ENCODE results near the gene PALMD.

PALMD gene

GRCh38 chr1:99662539-99663080 lies 16.7 kb downstream of the PALMD start:
- no peak for ATAC-seq

- no peak for ATAC-seq
Observed at GRCh38 chr1:99663501-99663900, 17.6 kb downstream of the PALMD start.

- ATAC-seq: no peak
Observed at GRCh38 chr1:99665212-99665611, 19.3 kb downstream of the PALMD start.

GRCh38 chr1:99669376-99669775 lies 23.5 kb downstream of the PALMD start:
- no peak for ATAC-seq

- ATAC-seq: no peak
Observed at GRCh38 chr1:99669821-99670220, 23.9 kb downstream of the PALMD start.

GRCh38 chr1:99670583-99670982 lies 24.7 kb downstream of the PALMD start:
- ATAC-seq: no peak

- no peak for ATAC-seq
Observed at GRCh38 chr1:99672038-99672437, 26.1 kb downstream of the PALMD start.

- ATAC-seq: no peak
Observed at GRCh38 chr1:99672530-99673213, 26.8 kb downstream of the PALMD start.

- no peak for ATAC-seq
Observed at GRCh38 chr1:99673315-99673714, 27.4 kb downstream of the PALMD start.

GRCh38 chr1:99674115-99675064 lies 28.5 kb downstream of the PALMD start:
- ATAC-seq: no peak

GRCh38 chr1:99675292-99675691 lies 29.4 kb downstream of the PALMD start:
- no peak for ATAC-seq

- no peak for ATAC-seq
Observed at GRCh38 chr1:99675994-99676393, 30.1 kb downstream of the PALMD start.

GRCh38 chr1:99676876-99677275 lies 31.0 kb downstream of the PALMD start:
- ATAC-seq: no peak

GRCh38 chr1:99677416-99677815 lies 31.5 kb downstream of the PALMD start:
- ATAC-seq: no peak

GRCh38 chr1:99680270-99680669 lies 34.4 kb downstream of the PALMD start:
- ATAC-seq: no peak

- ATAC-seq: no peak
Observed at GRCh38 chr1:99681583-99681982, 35.7 kb downstream of the PALMD start.

GRCh38 chr1:99682291-99682751 lies 36.4 kb downstream of the PALMD start:
- no peak for ATAC-seq

GRCh38 chr1:99685516-99686180 lies 39.7 kb downstream of the PALMD start:
- peak; percentile 53 to 59 for ATAC-seq

- no peak for ATAC-seq
Observed at GRCh38 chr1:99691175-99691574, 45.3 kb downstream of the PALMD start.

GRCh38 chr1:99696616-99697015 lies 50.7 kb downstream of the PALMD start:
- ATAC-seq: no peak

GRCh38 chr1:99697580-99697979 lies 51.7 kb downstream of the PALMD start:
- ATAC-seq: no peak

- ATAC-seq: no peak
Observed at GRCh38 chr1:99700020-99700419, 54.1 kb downstream of the PALMD start.

- no peak for ATAC-seq
Observed at GRCh38 chr1:99702221-99702620, 56.3 kb downstream of the PALMD start.
